Osteoblast (primary cell): ENCODE results near the gene CCDC170. TPM values are rescaled to one million over a fixed set of nuclear protein-coding genes. Genes with fewer than 3 reads are reported as not detected.

Experiments used
- DNase-seq: peaks from one replicate; pipeline ENCODE4 v3.0.0; 2011; ENCODE audit warnings: low spot score, mixed read lengths; ENCODE audit not compliant: insufficient read length; ENCODE audit errors: missing footprints
- H2AFZ ChIP-seq: 2 replicates; pipeline ENCODE4 v1.6.0; 2011; ENCODE audit warnings: mild to moderate bottlenecking, low read length
- H3K27ac ChIP-seq: 2 replicates; pipeline ENCODE4 v1.5.1; 2011; ENCODE audit warnings: mild to moderate bottlenecking, low read depth, low read length, moderate library complexity
- H3K27me3 ChIP-seq: 2 replicates; pipeline ENCODE4 v1.6.0; 2012; ENCODE audit warnings: mild to moderate bottlenecking, control low read depth, inconsistent platforms, low read length, moderate library complexity; ENCODE audit not compliant: insufficient read depth
- H3K36me3 ChIP-seq: 2 replicates; pipeline ENCODE4 v1.5.1; 2011; ENCODE audit warnings: mild to moderate bottlenecking, low read length, control low read depth, moderate library complexity; ENCODE audit not compliant: insufficient read depth
- H3K4me1 ChIP-seq: 2 replicates; pipeline ENCODE4 v1.5.1; 2011; ENCODE audit warnings: mild to moderate bottlenecking, low read length, control low read depth, moderate library complexity; ENCODE audit not compliant: insufficient read depth
- H3K4me2 ChIP-seq: 2 replicates; pipeline ENCODE4 v1.6.0; 2011; ENCODE audit warnings: mild to moderate bottlenecking, low read length; ENCODE audit not compliant: insufficient read depth
- H3K4me3 ChIP-seq: fragments of 200-600 bp; sonication (generic); 3 replicates; pipeline ENCODE4 v1.5.1; 2012; ENCODE audit warnings: mild to moderate bottlenecking, low read length, inconsistent platforms; ENCODE audit not compliant: insufficient read depth
- H3K79me2 ChIP-seq: 2 replicates; pipeline ENCODE4 v1.6.0; 2012; ENCODE audit warnings: mild to moderate bottlenecking, low read length, control low read depth, inconsistent platforms; ENCODE audit not compliant: insufficient read depth
- H3K9me3 ChIP-seq: 2 replicates; pipeline ENCODE4 v1.5.1; 2011; ENCODE audit warnings: low read depth, low read length, control low read depth
- H4K20me1 ChIP-seq: 2 replicates; pipeline ENCODE4 v1.6.0; 2012; ENCODE audit warnings: mild to moderate bottlenecking, low read length, control low read depth; ENCODE audit not compliant: insufficient read depth
- CTCF ChIP-seq: IDR thresholded peaks from 2 replicates; pipeline ENCODE4 v1.5.1; 2011; ENCODE audit warnings: mild to moderate bottlenecking, low read depth, low read length, moderate library complexity; ENCODE audit errors: extremely low read depth
- total RNA-seq: library from RNA; depleted of rRNA; stranded (reverse); fragments of >200 nt; gene quantifications from 2 replicates; pipeline ENCODE4 v1.2.3, GENCODE V29; 2012

The CCDC170 gene
- total RNA-seq, 1 donor, result 1.8 TPM

- DNase-seq, result no peak
- H3K4me2 ChIP-seq, result no peak overlapping the region
- H3K4me3 ChIP-seq, result no peak overlapping the region
- peaks cover 2% of the 10 kb centered on the region for H3K4me1 ChIP-seq
- no peaks in the 10 kb centered on the region for H4K20me1 ChIP-seq
- no peak overlapping the region for H2AFZ ChIP-seq
- no peaks in the 10 kb centered on the region for H3K36me3 ChIP-seq
- no peaks in the 10 kb centered on the region for H3K79me2 ChIP-seq
- no peak for TF ChIP-seq CTCF
- no peaks in the 10 kb centered on the region for H3K27me3 ChIP-seq
- H3K27ac ChIP-seq, result no peak overlapping the region
- H3K9me3 ChIP-seq, result no peaks in the 10 kb centered on the region
Observed at GRCh38 chr6:151651639-151652038, 157.8 kb downstream of the CCDC170 start.

- no peak overlapping the region for H3K4me2 ChIP-seq
- H2AFZ ChIP-seq, result no peak overlapping the region
- TF ChIP-seq CTCF, result no peak
- H3K4me3 ChIP-seq, result no peak overlapping the region
- peaks cover 2% of the 10 kb centered on the region for H3K4me1 ChIP-seq
- H3K79me2 ChIP-seq, result no peaks in the 10 kb centered on the region
- no peaks in the 10 kb centered on the region for H3K9me3 ChIP-seq
- DNase-seq, result no peak
- H4K20me1 ChIP-seq, result no peaks in the 10 kb centered on the region
- H3K36me3 ChIP-seq, result no peaks in the 10 kb centered on the region
- no peaks in the 10 kb centered on the region for H3K27me3 ChIP-seq
- H3K27ac ChIP-seq, result no peak overlapping the region
Observed at GRCh38 chr6:151652325-151652724, 158.5 kb downstream of the CCDC170 start.

GRCh38 chr6:151655099-151655498 is 161.3 kb downstream of the CCDC170 start:
- Histone ChIP-seq H3K4me2 (no peak overlapping the region), H3K27ac (no peak overlapping the region)

GRCh38 chr6:151656392-151656791 is 162.6 kb downstream of the CCDC170 start:
- peaks cover 2% of the 10 kb centered on the region for H3K4me1 ChIP-seq
- H3K79me2 ChIP-seq, result no peaks in the 10 kb centered on the region
- no peaks in the 10 kb centered on the region for H4K20me1 ChIP-seq
- no peaks in the 10 kb centered on the region for H3K36me3 ChIP-seq
- H3K27ac ChIP-seq, result no peak overlapping the region
- H3K27me3 ChIP-seq, result no peaks in the 10 kb centered on the region
- no peak for TF ChIP-seq CTCF
- no peak for DNase-seq
- no peak overlapping the region for H3K4me3 ChIP-seq
- no peak overlapping the region for H3K4me2 ChIP-seq
- H2AFZ ChIP-seq, result no peak overlapping the region
- no peaks in the 10 kb centered on the region for H3K9me3 ChIP-seq

More at GRCh38 chr6:151655099-151655498, 161.3 kb downstream of the CCDC170 start:
- no peaks in the 10 kb centered on the region for H3K9me3 ChIP-seq
- TF ChIP-seq CTCF, result no peak
- no peak for DNase-seq
- peaks cover 2% of the 10 kb centered on the region for H3K4me1 ChIP-seq
- no peak overlapping the region for H2AFZ ChIP-seq
- H3K4me3 ChIP-seq, result no peak overlapping the region
- no peaks in the 10 kb centered on the region for H3K27me3 ChIP-seq
- no peaks in the 10 kb centered on the region for H4K20me1 ChIP-seq
- H3K36me3 ChIP-seq, result no peaks in the 10 kb centered on the region
- H3K79me2 ChIP-seq, result no peaks in the 10 kb centered on the region
